ENCODE data around the gene CD207.
"Not testable (repeated sequence)": the region's sequence is repeated elsewhere in the genome, so short reads cannot be mapped to it uniquely, and the experiment has no call there.

CD207 gene

DNA sequence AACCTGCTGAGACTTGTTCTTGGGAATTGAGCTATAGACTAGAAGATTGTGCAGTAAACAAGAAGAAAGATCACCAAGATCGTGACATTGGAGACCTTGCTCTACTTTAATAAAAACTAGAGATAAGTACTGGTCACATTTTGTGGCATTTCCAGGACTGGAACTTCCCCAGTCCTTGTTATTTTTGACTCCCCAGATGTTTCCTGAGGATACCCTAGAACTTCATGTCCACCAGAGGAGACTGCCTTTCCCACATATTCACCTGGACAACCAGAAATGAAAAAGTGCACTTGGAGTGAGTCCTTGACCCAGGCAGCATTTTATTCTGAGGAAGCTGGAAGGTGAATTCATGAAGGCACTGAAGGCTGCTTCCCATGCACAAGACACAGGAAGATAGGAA is 5.7 kb downstream of the CD207 start:
- no peak for DNase-seq (ENCODE audit: low read depth in 2 of 2, low spot score in 1 of 2)

DNA sequence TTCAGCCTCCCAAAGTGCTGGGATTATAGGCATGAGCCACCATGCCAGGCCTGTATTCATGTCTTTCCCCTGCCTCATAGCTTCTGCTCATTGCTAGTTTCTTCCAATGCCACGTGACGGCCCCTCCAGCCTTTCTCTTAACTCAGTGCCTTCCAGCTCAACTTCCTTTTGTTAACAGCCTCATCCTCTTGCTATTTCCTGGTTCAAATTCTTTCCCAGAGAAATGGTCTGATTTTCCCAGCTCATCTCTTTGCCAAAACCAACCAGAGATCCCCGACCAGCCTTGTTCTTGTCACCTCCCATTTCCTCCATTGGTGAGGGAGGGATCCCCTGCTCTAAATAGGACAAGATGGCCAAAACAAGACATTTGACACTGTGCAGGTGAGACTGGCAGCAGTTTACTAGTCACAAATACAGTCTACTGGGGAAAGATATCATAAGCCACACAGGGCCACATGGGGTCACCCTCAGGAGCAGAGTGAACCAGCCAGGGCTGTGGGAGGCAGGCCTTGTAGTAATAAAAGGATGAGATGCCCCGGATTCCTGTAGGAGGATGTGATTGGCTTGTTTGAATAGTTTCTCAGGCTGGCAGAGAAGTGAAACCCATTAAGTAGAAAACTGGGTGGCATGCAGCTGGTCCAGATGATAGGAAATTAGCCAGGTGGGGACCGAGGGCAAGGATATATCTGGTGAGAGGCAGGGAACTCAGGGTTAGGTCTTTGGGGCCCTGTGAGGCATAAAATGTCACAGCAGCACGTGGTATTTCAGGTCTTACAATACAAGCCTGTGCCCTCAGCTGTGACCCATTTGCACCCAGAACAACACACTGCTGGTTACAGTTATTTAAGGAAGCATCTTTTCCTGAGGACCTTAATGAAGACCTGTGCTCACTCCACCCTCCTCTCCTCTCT is 6.4 kb downstream of the CD207 start:
- no peak for DNase-seq (ENCODE audit: low read depth in 2 of 2, low spot score in 1 of 2)

DNA sequence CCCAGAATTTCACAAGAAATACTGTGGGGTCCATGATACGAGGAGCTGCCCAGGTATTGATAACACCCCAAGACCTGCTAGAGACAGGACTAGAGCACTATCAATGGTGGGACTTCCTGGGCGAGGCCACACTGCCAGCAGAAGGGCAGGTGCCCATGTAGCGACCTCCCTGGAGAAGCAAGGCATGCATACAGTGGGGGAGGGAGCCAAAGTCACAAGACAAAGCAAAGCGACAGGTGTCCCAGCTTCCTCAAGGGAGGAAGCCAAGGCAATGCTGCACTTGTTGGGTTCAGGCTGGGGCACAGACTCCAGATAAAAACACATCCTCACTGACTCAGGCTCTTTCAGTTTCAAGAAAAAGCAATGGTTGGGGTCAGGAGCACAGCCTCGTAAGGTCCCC is 7.5 kb downstream of the CD207 start:
- no peak for DNase-seq (ENCODE audit: low read depth in 2 of 2, low spot score in 1 of 2)

DNA sequence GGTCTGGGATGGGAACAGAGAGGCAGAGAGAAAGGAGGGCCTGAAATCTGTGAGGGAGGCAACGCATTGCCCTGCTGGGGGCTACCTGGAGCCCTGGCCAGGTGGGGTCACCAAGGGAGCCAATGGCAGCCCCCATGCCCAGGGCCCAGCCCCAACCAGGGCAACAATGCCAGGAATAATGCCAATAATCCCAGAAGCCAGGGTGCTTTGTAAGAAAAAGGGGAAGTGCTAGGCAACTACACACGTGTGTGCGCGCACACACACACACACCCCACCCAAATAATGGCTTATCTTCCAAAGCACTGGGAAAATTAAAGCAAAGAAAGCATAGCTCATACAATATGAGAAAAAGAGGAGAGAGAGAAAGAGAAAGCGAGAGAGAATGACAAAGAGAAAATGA is 8.2 kb downstream of the CD207 start:
- no peak for DNase-seq (ENCODE audit: low read depth in 2 of 2, low spot score in 1 of 2)

- DNase-seq (ENCODE audit: low read depth in 2 of 2, low spot score in 1 of 2), result no peak
These were observed 8.8 kb downstream of the CD207 start for GRCh38 chr2:70826696-70827350.

DNA sequence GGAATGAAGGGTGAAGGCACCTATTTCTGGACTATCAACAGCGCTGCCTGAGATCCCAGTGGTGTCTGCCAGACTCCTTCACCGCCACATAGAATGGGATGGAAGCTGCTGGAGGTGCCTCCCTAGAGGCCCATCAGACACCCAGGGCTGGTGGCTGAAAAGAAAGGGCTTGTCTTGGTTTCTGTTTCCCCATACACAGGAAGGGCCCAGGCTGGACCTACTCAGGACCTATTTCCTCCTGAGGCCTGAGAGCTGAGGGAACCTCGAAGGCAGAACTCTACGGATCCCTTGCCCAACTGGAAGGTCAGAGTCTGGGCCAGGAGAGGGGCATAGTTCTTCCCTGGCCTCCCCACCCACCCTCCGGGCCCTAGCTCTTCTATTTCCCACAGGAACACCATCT is 12.4 kb downstream of the CD207 start:
- no peak for DNase-seq (ENCODE audit: low read depth in 2 of 2, low spot score in 1 of 2)

- DNase-seq (ENCODE audit: low read depth in 2 of 2, low spot score in 1 of 2), result no peak
These were observed 12.8 kb downstream of the CD207 start for GRCh38 chr2:70822843-70823242.

DNA sequence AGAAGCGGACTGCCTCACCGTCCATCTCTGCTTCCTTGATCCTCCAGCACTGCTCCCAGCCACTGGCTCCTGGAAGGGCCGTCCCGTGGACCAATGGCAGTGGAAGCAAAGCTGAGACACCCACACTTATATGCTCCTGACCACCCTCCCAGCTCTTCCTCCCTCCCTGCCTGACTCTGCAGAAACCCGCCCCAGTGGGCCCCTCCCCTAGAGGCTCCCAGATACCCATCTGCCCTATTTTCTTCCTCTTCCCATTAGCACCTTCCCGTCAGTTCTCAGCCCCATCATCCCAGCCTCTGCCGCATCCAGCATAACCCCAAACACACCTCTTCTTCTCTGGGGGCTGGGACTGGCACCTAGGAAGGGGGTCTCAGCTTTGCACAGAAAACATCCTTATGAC is 15.1 kb downstream of the CD207 start, which contains the start of gene CLEC4F:
TSS of gene CLEC4F (minus strand) at position 101 of the 400 bp plus-strand sequence. CDS start at position 25, 76 bp downstream.
- DNase-seq (ENCODE audit: low read depth in 2 of 2, low spot score in 1 of 2), result no peak

- no peak for DNase-seq (ENCODE audit: low read depth in 2 of 2, low spot score in 1 of 2)
These were observed 18.2 kb downstream of the CD207 start for GRCh38 chr2:70817284-70817954.

DNA sequence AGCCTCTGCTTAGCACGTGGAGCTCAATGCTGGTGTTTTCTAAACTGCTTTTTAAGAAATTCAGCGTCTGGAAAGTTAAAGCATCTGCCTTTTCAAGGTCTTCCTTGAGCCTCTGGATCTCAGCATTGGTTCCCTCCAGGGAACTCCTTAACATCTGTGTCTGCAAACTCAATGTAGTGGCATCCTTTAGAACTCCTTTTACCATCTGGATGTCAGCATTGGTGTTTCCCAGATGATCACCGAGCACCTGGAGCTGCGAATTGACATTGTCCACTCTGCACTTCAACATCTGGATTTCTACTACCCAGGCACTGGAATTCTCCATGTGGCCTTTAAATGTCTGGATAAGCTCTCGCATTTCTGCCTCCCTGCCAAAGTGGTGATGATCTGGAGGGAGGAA is 18.9 kb downstream of the CD207 start:
- DNase-seq (ENCODE audit: low read depth in 2 of 2, low spot score in 1 of 2), result no peak

DNA sequence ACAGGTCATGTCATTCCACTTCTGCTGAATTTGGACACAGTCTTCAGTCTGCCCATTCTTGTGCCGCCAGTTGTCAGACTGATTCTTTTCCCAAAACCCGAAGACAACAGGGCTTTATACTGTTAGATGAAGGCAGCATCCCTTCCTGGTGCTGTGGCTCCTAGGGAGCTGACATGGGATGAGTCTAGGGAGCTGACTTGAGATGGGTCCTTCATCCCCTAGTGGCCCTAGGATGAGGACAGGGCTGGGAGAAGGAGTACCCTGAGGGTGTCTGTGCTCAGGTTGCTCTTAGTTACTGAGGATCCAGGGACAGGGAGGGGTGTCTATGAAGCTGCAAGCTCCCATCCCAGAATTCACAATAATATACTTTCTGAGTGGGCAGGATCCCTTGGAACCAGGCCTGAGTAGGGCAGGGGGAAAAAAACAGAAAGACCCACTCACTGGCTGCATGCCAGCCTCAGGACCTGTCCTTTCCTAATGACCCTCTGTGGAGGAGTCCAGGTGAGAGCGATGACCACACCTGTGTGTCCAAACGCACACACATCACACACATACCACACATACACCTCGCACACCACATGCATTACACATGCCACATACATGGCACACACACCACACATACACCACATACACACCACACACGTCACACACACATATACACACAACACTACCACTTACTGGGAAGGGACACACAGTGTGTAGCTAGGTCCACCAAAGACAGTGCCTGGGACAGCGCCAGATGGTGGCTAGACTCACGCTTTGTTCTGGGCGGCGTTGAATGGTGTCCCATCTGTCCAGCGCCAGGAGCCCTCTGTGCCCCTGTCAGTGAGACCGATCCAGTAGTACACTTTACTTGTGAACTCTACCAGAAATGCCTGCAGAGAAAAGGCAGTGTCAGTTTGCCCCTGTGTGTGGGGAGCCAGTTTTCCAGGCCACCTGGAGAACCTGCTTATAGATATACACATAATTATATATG is 26.3 kb downstream of the CD207 start:
- DNase-seq (ENCODE audit: low read depth in 2 of 2, low spot score in 1 of 2), result no peak

- DNase-seq (ENCODE audit: low read depth in 2 of 2, low spot score in 1 of 2), result no peak
These were observed 27.8 kb downstream of the CD207 start for GRCh38 chr2:70807828-70808118.

- DNase-seq (ENCODE audit: low read depth in 2 of 2, low spot score in 1 of 2), result no peak
These were observed 28.4 kb downstream of the CD207 start for GRCh38 chr2:70807102-70807827.

DNA sequence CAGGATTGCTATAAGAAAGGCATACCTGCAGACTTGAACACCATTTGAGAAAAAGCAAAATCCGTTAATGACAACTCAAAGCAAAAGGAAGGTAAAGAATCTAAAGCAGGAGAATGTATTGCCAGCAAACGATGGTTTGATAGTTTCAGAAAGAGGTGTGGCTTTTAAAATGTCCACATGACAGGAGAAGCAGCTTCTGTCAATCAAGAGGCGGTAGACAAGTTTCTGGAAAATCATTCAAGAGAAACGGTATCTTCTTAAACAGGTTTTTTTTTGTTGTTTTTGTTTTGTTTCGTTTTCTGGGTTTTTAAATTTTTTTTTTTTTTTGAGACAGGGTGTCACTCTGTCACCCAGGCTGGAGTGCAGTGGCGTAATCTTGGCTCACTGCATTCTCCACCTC is 29.0 kb downstream of the CD207 start:
- no peak for DNase-seq (ENCODE audit: low read depth in 2 of 2, low spot score in 1 of 2)

GRCh38 chr2:70806013-70806412 is 29.6 kb downstream of the CD207 start:
- no peak for DNase-seq (ENCODE audit: low read depth in 2 of 2, low spot score in 1 of 2)

DNA sequence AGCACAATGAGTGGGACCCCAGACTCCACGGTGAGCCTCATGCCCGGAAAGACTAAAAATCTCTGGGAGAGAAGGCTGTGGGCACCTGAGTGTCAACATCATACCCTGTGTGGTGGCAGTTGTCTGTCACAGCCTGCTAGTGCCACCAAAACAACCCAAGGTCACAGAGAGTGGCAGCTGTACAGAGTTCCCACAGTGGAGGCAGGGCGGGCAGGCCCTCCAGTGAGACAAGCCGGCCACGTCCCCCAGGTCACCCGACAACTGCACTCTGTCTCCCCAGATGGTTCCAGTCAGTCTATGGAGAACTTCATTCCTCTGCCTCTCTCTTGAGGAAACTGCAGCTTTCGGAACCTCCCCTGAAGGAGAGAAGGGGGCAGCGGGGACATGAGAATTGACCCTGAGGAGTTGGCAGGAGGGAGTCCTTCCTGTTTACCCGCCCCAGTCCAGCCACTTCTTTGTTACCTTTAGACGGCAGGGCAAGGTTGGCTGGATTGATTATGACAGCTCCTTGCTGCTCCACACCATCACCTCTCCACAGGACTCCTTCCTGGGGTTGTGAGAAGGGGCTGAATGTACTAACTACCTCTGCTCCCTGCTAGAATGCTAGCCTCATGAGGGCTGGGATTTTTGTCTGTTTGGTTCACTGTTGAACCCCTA is 33.9 kb downstream of the CD207 start:
- no peak for DNase-seq (ENCODE audit: low read depth in 2 of 2, low spot score in 1 of 2)

DNA sequence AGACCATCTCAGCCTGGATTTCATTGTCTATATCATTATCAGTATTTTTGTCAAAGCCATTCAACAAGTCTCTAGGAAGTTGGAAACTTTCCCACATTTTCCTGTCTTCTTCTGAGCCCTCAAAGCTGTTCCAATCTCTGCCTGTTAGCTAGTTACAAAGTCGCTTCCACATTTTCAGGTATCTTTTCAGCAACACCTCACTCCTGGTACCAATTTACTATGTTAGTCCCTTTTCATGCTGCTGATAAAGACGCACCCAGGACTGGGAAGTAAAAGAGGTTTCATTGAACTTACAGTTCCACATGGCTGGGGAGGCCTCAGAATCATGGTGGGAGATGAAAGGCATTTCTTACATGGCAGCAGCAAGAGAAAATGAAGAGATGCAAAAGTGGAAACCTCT is 35.9 kb downstream of the CD207 start:
- DNase-seq (ENCODE audit: low read depth in 2 of 2, low spot score in 1 of 2), result no peak

GRCh38 chr2:70797996-70798395 is 37.6 kb downstream of the CD207 start:
- not testable (repeated sequence) for DNase-seq (ENCODE audit: low read depth in 2 of 2, low spot score in 1 of 2)

DNA sequence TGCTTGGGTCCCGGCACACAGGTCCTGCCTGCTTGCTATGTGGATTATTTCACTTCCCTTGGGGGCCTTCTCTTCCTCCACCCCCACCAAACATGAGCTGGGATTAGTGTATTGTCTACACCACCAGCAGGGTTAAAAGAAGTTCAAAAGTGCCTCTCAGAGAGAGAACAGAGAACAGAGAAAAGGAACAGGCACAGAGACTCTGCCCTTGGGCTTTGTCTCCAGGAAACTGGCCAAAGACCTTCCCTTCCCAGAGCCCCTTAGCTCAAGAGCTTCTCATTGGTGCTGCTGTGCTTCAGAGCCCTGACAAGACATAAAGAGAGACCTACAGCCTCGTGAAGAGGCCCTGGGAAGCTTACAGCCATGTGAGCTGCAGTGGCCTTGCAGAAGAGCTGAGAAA is 38.1 kb downstream of the CD207 start:
- no peak for DNase-seq (ENCODE audit: low read depth in 2 of 2, low spot score in 1 of 2)

DNA sequence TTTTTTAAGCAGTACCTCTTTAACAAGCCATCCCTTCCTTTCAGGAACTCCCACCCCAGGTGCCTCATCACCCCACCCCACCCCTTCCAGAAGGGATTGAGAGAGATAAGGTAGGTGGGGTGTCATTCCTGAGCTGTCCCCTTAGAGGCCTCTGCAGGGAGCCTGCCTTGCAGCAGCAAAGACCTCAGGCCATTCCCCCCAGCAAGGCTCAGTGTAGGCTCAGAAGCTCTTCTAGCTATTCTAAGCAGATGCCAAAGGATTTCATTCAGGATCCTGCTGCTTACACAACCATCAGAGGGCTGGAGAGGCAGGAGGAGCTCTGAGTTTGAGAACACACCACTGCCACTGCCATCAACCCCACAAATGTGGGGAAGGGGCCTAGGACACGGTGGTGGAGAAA is 39.4 kb downstream of the CD207 start:
- no peak for DNase-seq (ENCODE audit: low read depth in 2 of 2, low spot score in 1 of 2)
